Measurements from ENCODE around the gene ZNF513. TPM values are rescaled to one million over a fixed set of nuclear protein-coding genes. Genes with fewer than 3 reads are reported as not detected.

The ZNF513 gene, protein sequence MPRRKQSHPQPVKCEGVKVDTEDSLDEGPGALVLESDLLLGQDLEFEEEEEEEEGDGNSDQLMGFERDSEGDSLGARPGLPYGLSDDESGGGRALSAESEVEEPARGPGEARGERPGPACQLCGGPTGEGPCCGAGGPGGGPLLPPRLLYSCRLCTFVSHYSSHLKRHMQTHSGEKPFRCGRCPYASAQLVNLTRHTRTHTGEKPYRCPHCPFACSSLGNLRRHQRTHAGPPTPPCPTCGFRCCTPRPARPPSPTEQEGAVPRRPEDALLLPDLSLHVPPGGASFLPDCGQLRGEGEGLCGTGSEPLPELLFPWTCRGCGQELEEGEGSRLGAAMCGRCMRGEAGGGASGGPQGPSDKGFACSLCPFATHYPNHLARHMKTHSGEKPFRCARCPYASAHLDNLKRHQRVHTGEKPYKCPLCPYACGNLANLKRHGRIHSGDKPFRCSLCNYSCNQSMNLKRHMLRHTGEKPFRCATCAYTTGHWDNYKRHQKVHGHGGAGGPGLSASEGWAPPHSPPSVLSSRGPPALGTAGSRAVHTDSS
- 9.3 and 10.1 TPM in 2 replicates for total RNA-seq

GRCh38 chr2:27380626-27381545 lies at the start of gene ZNF513:
ZNF513 (minus strand) TSS chr2:27380734; CDS start chr2:27380526, 208 bp downstream.

DNA sequence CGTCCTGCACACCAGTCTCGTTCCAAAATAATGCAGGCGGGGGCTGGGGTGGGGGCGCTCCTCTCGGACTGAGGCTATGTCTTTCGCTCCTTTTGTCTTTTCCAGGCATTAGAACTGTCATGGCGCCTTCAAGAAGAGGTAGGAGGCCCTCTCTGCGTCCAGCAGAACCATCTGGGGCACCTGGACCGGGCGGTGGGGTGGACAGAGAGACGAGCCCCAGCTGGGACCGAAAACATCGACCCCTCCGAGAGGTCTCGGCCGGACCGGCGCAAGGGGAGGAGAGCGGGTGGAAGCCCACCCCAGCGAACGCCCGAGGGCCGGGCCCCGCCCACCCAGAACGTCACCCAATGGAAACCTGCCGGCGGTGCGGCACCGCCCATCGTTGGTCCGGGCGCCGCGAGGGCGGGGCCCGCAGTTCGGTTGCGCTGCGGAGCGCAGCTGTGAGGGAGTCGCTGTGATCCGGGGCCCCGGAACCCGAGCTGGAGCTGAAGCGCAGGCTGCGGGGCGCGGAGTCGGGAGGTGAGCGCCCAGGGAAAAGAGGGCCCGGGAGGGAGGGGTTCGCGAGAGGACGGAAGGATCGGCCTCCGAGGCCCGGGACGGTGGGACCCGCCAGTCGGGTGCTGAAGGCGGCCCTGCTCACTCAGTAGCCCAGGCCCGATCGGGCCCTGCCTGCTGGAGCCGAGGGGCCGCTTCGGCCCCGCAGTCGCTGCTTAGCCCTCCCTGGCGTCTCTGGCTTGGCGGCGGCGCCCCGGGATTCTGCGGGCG lies 47.9 kb upstream of the ZNF513 start, which contains the start of gene NRBP1:
Gene NRBP1 (plus strand): TSS at position 419 of the 765 bp plus-strand sequence. CDS start 4,643 bp downstream, outside the sequence.

DNA sequence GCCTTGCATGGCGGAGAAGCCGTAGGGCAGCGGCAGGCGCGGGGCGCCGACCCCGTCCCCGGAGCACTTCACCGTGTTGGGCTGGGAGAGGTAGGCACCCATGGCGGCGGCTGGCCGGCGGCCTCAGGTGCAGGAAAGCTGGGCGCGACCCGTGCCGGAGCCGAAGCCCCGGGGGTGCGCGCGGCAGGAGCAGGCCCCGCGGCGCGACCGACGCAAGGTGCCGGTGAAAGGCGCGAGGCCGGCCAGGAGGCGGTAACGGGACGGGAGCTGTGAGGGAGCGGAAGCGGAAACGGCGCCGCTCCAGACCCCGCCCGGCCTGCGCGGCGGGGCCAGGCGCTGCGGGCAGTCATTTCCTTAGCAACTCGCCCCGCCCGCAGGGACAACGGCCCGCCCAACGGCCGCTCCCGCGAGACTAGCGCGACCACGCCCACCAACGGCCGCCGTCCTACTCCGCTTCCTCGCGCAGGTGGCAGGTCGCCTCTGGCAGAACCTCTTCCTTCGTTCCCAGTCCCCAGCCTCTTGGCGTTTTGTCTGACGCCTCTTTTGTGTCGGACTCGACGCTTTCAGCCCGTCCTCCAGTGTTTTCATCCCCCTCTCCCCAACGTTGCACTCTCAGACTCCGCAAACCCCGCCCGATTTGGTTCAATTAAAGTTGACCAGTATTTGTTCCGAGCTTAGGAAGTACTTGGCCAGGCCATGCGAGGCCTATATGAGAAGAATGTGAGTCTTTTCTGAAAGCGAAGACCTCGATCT lies 29.0 kb upstream of the ZNF513 start, which contains the start of gene PPM1G:
Gene PPM1G (minus strand): TSS at position 271 of the 753 bp plus-strand sequence. CDS start 169 bp downstream, at position 102.

GRCh38 chr2:27370026-27370815 lies 10.3 kb downstream of the ZNF513 start, which contains the start of the genes EIF2B4 and SNX17:
EIF2B4 (minus strand) TSS chr2:27370338; CDS start chr2:27370314, 24 bp downstream.
SNX17 (plus strand) TSS chr2:27370616; CDS start chr2:27370744, 128 bp downstream.

GRCh38 chr2:27356382-27357181 lies 24.0 kb downstream of the ZNF513 start, which contains the start of gene GTF3C2:
GTF3C2 (minus strand) TSS chr2:27356764; CDS start chr2:27343554, 13,210 bp downstream.

Other genes with a start within 250 kb of the ZNF513 start
- 33.7 and 40.2 TPM in 2 replicates for gene PREB, start 246.1 kb downstream of the ZNF513 start, total RNA-seq
- gene PRR30, start 241.3 kb downstream of the ZNF513 start, total RNA-seq, result not detected in 2 replicates
- gene TCF23, start 231.7 kb downstream of the ZNF513 start, total RNA-seq, result not detected in 2 replicates
- 197 and 218 TPM in 2 replicates for gene ATRAID, start 168.7 kb downstream of the ZNF513 start, total RNA-seq
- 13.7 and 15.1 TPM in 2 replicates for gene SLC5A6, start 168.5 kb downstream of the ZNF513 start, total RNA-seq
- 37.8 and 41.5 TPM in 2 replicates for gene CAD, start 163.4 kb downstream of the ZNF513 start, total RNA-seq
- 0.15 and 0.50 TPM in 2 replicates for gene SLC30A3, start 117.7 kb downstream of the ZNF513 start, total RNA-seq
- gene DNAJC5G, start 105.3 kb downstream of the ZNF513 start, total RNA-seq, result not detected in 2 replicates
- gene TRIM54, start 98.3 kb downstream of the ZNF513 start, total RNA-seq, result under 0.01 TPM in 1 of 2 replicates, not detected in the other
- 1.5 and 1.8 TPM in 2 replicates for gene UCN, start 72.3 kb downstream of the ZNF513 start, total RNA-seq
- 111 and 117 TPM in 2 replicates for gene MPV17, start 57.6 kb downstream of the ZNF513 start, total RNA-seq
- 33.4 and 34.6 TPM in 2 replicates for gene GTF3C2, start 24.0 kb downstream of the ZNF513 start, total RNA-seq
- gene EIF2B4, start 10.4 kb downstream of the ZNF513 start, total RNA-seq, result 30.4 and 31.1 TPM in 2 replicates
- 164 and 222 TPM in 2 replicates for gene SNX17, start 10.1 kb downstream of the ZNF513 start, total RNA-seq
- 52.3 and 72.1 TPM in 2 replicates for gene PPM1G, start 28.9 kb upstream of the ZNF513 start, total RNA-seq
- gene NRBP1, start 47.9 kb upstream of the ZNF513 start, total RNA-seq, result 98.9 and 122 TPM in 2 replicates
- gene KRTCAP3, start 61.6 kb upstream of the ZNF513 start, total RNA-seq, result not detected in 2 replicates
- gene IFT172, start 109.0 kb upstream of the ZNF513 start, total RNA-seq, result 35.2 and 40.4 TPM in 2 replicates
- 21.7 and 34.7 TPM in 2 replicates for gene FNDC4, start 114.5 kb upstream of the ZNF513 start, total RNA-seq
- 0.17 and 1.0 TPM in 2 replicates for gene GCKR, start 116.1 kb upstream of the ZNF513 start, total RNA-seq
- 30.9 and 42.0 TPM in 2 replicates for gene ZNF512, start 202.3 kb upstream of the ZNF513 start, total RNA-seq
- 1.7 and 3.1 TPM in 2 replicates for gene CCDC121, start 248.3 kb upstream of the ZNF513 start, total RNA-seq
- 32.1 and 52.2 TPM in 2 replicates for gene GPN1, start 248.3 kb upstream of the ZNF513 start, total RNA-seq

Data from smooth muscle cell of trachea (primary cell).